ENCODE measurements around the gene TRIM9. TPM values are rescaled to one million over a fixed set of nuclear protein-coding genes. Genes with fewer than 3 reads are reported as not detected.

The TRIM9 gene
- total RNA-seq, 1 donor from 2014 or later, result 28.5 TPM

GRCh38 chr14:51094282-51094821, 553 bp downstream of the TRIM9 start:
- peak in 1 of 2 donors; percentile 38 for DNase-seq (ENCODE audit: low spot score in 2 of 2)
- no peak for FAIRE-seq

- FAIRE-seq (no peak), DNase-seq (ENCODE audit: low spot score in 2 of 2) (peak; percentile 43 to 50)
Observed at GRCh38 chr14:51093371-51094281, 1.3 kb downstream of the TRIM9 start.

GRCh38 chr14:51092965-51093364, 1.9 kb downstream of the TRIM9 start:
- no peak for DNase-seq (ENCODE audit: low spot score in 2 of 2)
- FAIRE-seq, result no peak

- no peak for DNase-seq (ENCODE audit: low spot score in 2 of 2)
- FAIRE-seq, result no peak
Observed at GRCh38 chr14:51089278-51089677, 5.6 kb downstream of the TRIM9 start.

- DNase-seq (ENCODE audit: low spot score in 2 of 2), result no peak
- no peak for FAIRE-seq
Observed at GRCh38 chr14:51087031-51087441, 7.9 kb downstream of the TRIM9 start.

- DNase-seq (ENCODE audit: low spot score in 2 of 2) (no peak), FAIRE-seq (no peak)
Observed at GRCh38 chr14:51086044-51086443, 8.9 kb downstream of the TRIM9 start.

GRCh38 chr14:51084962-51085361, 9.9 kb downstream of the TRIM9 start:
- FAIRE-seq, result no peak

GRCh38 chr14:51084507-51084906, 10.4 kb downstream of the TRIM9 start:
- no peak for FAIRE-seq

More at GRCh38 chr14:51084962-51085361, 9.9 kb downstream of the TRIM9 start:
- no peak for DNase-seq (ENCODE audit: low spot score in 2 of 2)

GRCh38 chr14:51082349-51082748, 12.6 kb downstream of the TRIM9 start:
- FAIRE-seq, result no peak

More at GRCh38 chr14:51084507-51084906, 10.4 kb downstream of the TRIM9 start:
- DNase-seq (ENCODE audit: low spot score in 2 of 2), result no peak

GRCh38 chr14:51081712-51082111, 13.2 kb downstream of the TRIM9 start:
- DNase-seq (ENCODE audit: low spot score in 2 of 2) (no peak), FAIRE-seq (no peak)

More at GRCh38 chr14:51082349-51082748, 12.6 kb downstream of the TRIM9 start:
- DNase-seq (ENCODE audit: low spot score in 2 of 2), result no peak

GRCh38 chr14:51081209-51081608, 13.7 kb downstream of the TRIM9 start:
- DNase-seq (ENCODE audit: low spot score in 2 of 2), result no peak
- no peak for FAIRE-seq

GRCh38 chr14:51080645-51081044, 14.3 kb downstream of the TRIM9 start:
- no peak for FAIRE-seq
- DNase-seq (ENCODE audit: low spot score in 2 of 2), result no peak

GRCh38 chr14:51079489-51079888, 15.4 kb downstream of the TRIM9 start:
- no peak for DNase-seq (ENCODE audit: low spot score in 2 of 2)
- FAIRE-seq, result no peak

GRCh38 chr14:51079085-51079484, 15.8 kb downstream of the TRIM9 start:
- FAIRE-seq (no peak), DNase-seq (ENCODE audit: low spot score in 2 of 2) (no peak)

- no peak for DNase-seq (ENCODE audit: low spot score in 2 of 2)
- FAIRE-seq, result no peak
Observed at GRCh38 chr14:51074701-51075385, 20.1 kb downstream of the TRIM9 start.

GRCh38 chr14:51073731-51074130, 21.2 kb downstream of the TRIM9 start:
- FAIRE-seq, result no peak
- DNase-seq (ENCODE audit: low spot score in 2 of 2), result no peak

- FAIRE-seq (no peak), DNase-seq (ENCODE audit: low spot score in 2 of 2) (no peak)
Observed at GRCh38 chr14:51072976-51073375, 21.9 kb downstream of the TRIM9 start.

GRCh38 chr14:51071857-51072256, 23.0 kb downstream of the TRIM9 start:
- no peak for DNase-seq (ENCODE audit: low spot score in 2 of 2)
- no peak for FAIRE-seq

GRCh38 chr14:51070726-51071125, 24.2 kb downstream of the TRIM9 start:
- FAIRE-seq (no peak), DNase-seq (ENCODE audit: low spot score in 2 of 2) (no peak)

- FAIRE-seq (no peak), DNase-seq (ENCODE audit: low spot score in 2 of 2) (no peak)
Observed at GRCh38 chr14:51069055-51069454, 25.9 kb downstream of the TRIM9 start.

GRCh38 chr14:51068268-51068667, 26.6 kb downstream of the TRIM9 start:
- FAIRE-seq (no peak), DNase-seq (ENCODE audit: low spot score in 2 of 2) (no peak)

Data from frontal cortex (tissue), 4 donors.